ENCODE data around the gene ARHGEF17.

The ARHGEF17 gene

GRCh38 chr11:73396251-73396930, 88.3 kb downstream of the ARHGEF17 start:
- no peak overlapping the region for H3K27ac ChIP-seq
- TF ChIP-seq CTCF (conservative IDR thresholded peaks at IDR 0.05) (no peak), ZFX (IDR thresholded peaks at IDR 0.05) (no peak)

- TF ChIP-seq CTCF (conservative IDR thresholded peaks at IDR 0.05) (no peak), ZFX (IDR thresholded peaks at IDR 0.05) (no peak)
- H3K27ac ChIP-seq = no peak overlapping the region
These were observed 88.9 kb downstream of the ARHGEF17 start for GRCh38 chr11:73396985-73397384.

- H3K27ac ChIP-seq = no peak overlapping the region
- TF ChIP-seq ZFX (IDR thresholded peaks at IDR 0.05) (no peak), CTCF (conservative IDR thresholded peaks at IDR 0.05) (no peak)
These were observed 89.5 kb downstream of the ARHGEF17 start for GRCh38 chr11:73397468-73398131.

- TF ChIP-seq ZFX (IDR thresholded peaks at IDR 0.05) (no peak), CTCF (conservative IDR thresholded peaks at IDR 0.05) (no peak)
- H3K27ac ChIP-seq = no peak overlapping the region
These were observed 90.1 kb downstream of the ARHGEF17 start for GRCh38 chr11:73398132-73398526.

- H3K27ac ChIP-seq = no peak overlapping the region
- TF ChIP-seq ZFX (IDR thresholded peaks at IDR 0.05) = no peak
These were observed 90.6 kb downstream of the ARHGEF17 start for GRCh38 chr11:73398721-73399120.

- TF ChIP-seq CTCF (conservative IDR thresholded peaks at IDR 0.05) (no peak), ZFX (IDR thresholded peaks at IDR 0.05) (no peak)
- H3K27ac ChIP-seq = no peak overlapping the region
These were observed 91.1 kb downstream of the ARHGEF17 start for GRCh38 chr11:73399159-73399590.

GRCh38 chr11:73399636-73400035, 91.6 kb downstream of the ARHGEF17 start:
- TF ChIP-seq CTCF (conservative IDR thresholded peaks at IDR 0.05) (no peak), ZFX (IDR thresholded peaks at IDR 0.05) (no peak)

More at GRCh38 chr11:73399636-73400035, 91.6 kb downstream of the ARHGEF17 start:
- H3K27ac ChIP-seq = no peak overlapping the region

Data from C4-2B (cell line).